GM23248 (cell line): ENCODE results near the gene CDH4.

Experiments
- EZH2 ChIP-seq: fragments of 200-600 bp; sonication (generic); IDR thresholded peaks from 2 replicates; pipeline ENCODE4 v1.6.1; 2018; ENCODE audit warnings: antibody characterized with exemption, mild to moderate bottlenecking; ENCODE audit not compliant: insufficient read depth, poor library complexity, severe bottlenecking
- EZH2phosphoT487 ChIP-seq: fragments of 200-600 bp; sonication (generic); IDR thresholded peaks from 2 replicates; pipeline ENCODE4 v1.6.1; 2018; ENCODE audit warnings: antibody characterized with exemption, moderate library complexity, mild to moderate bottlenecking, low read depth; ENCODE audit not compliant: insufficient read depth

DNA sequence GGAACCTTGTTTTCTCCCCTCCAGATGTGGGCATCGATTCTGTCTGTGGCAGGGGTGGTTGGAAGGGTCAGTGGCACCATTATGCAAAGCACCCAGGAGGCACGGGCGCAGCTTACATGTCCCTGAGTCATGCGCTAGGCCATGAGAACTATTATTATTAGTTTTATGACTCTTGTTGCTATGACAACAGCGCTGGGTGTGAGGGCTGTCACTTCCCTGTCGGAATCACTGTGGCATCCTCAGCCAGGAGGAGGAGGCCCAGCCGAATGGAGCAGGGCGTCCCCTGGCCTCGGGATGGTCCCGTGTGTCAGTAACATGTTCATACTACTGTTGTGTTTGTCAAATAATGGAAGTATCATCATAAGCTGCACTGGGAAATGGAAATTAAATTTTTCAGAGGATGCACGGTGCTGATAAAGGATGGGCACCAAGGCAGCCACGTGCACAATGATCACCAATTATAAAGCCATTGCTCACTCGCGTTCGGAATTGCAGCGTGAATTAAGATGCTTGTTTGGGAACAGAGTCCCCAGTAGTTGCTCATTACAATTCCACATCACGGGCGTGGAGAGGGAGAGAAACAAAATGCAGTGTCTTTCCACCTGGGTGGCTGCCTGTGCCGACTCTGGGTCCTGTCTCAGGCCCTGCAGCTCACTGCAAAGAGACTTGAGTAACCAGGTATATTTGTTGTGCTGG lies 247.9 kb downstream of the CDH4 start:
- TF ChIP-seq EZH2 (no peak), EZH2phosphoT487 (no peak)
